MCF 10A (cell line): ENCODE data around the gene C1orf116. TPM values are rescaled to one million over a fixed set of nuclear protein-coding genes. Genes with fewer than 3 reads are reported as not detected.

Experiments used
- BruUV-seq: library from RNA; stranded (reverse); fragments of 400-500 nt; replicated peaks from 2 replicates; lab custom pipeline; 2021; lab: Mats Ljungman, UMichigan
- CTCF ChIA-PET: fragments of 300-600 bp; sonication (Branson Sonifier 250); formaldehyde crosslinking; extraction: SDS; loops from one replicate; lab custom pipeline; 2021; ENCODE audit warnings: antibody characterized with exemption, inconsistent platforms; lab: Yijun Ruan, JAX
- POLR2A ChIA-PET: fragments of 300-600, 350-650 bp; sonication (Branson Sonifier 250); formaldehyde crosslinking; extraction: SDS; loops from one replicate; lab custom pipeline; 2020; ENCODE audit warnings: antibody characterized with exemption, inconsistent platforms; lab: Yijun Ruan, JAX
- DNase-seq: peaks from one replicate; pipeline ENCODE4 v3.0.0-alpha.2; 2018; ENCODE audit not compliant: unreplicated experiment
- H3K27ac Mint-ChIP-seq: one replicate; pipeline ENCODE4 v1.8.0; 2022; ENCODE audit warnings: mild to moderate bottlenecking, low read depth, mixed read lengths; ENCODE audit not compliant: unreplicated experiment
- H3K27me3 Mint-ChIP-seq: one replicate; pipeline ENCODE4 v1.8.0; 2022; ENCODE audit warnings: mixed read lengths; ENCODE audit not compliant: insufficient read depth, unreplicated experiment
- H3K36me3 Mint-ChIP-seq: one replicate; pipeline ENCODE4 v1.8.0; 2022; ENCODE audit warnings: mild to moderate bottlenecking, moderate library complexity, mixed read lengths; ENCODE audit not compliant: insufficient read depth, unreplicated experiment
- H3K4me1 Mint-ChIP-seq: one replicate; pipeline ENCODE4 v1.8.0; 2022; ENCODE audit warnings: mixed read lengths; ENCODE audit not compliant: insufficient read depth, unreplicated experiment
- H3K4me3 Mint-ChIP-seq: one replicate; pipeline ENCODE4 v1.8.0; 2022; ENCODE audit warnings: mild to moderate bottlenecking, moderate library complexity, mixed read lengths; ENCODE audit not compliant: unreplicated experiment
- H3K9me3 Mint-ChIP-seq: one replicate; pipeline ENCODE4 v1.8.0; 2022; ENCODE audit warnings: mixed read lengths; ENCODE audit not compliant: unreplicated experiment
- intact Hi-C: fragments of 100-400 bp; cut with micrococcal nuclease; formaldehyde crosslinking; loops from 2 replicates; pipeline ENCODE4 v1.14.1; 2022
- total RNA-seq: library from RNA; stranded (reverse); gene quantifications from 2 replicates; pipeline ENCODE4 v1.2.3, GENCODE V29; 2022
- TF ChIP-seq, protein P1 (sequence below): fragments of 200-600 bp; IDR thresholded peaks from one replicate; pipeline ENCODE4 v1.8.0; 2022; ENCODE audit warnings: antibody characterized with exemption, mild to moderate bottlenecking; ENCODE audit not compliant: unreplicated experiment

C1orf116 gene
- total RNA-seq, 1 experiment from 2014 or later: 35.4 TPM

GRCh38 chr1:207030522-207031009 is 2.0 kb downstream of the C1orf116 start:
- Mint-ChIP-seq H3K27ac (peak overlapping the region; percentile 86), H3K4me1 (peaks cover 96% of the 10 kb centered on the region), H3K36me3 (peaks cover 14% of the 10 kb centered on the region), H3K9me3 (no peaks in the 10 kb centered on the region), H3K27me3 (no peaks in the 10 kb centered on the region), H3K4me3 (peak overlapping the region; percentile 75)
- peak; percentile 48 for DNase-seq
- no TSS peak for BruUV-seq
- CTCF ChIA-PET: interaction anchor here (0.6 to 17.4 kb wide), 15 partner anchors 10 to 492 kb away, joined by 3 to 280 read pairs (median 4); no protein-coding TSS in a partner anchor
- TF ChIP-seq, protein P1, sequence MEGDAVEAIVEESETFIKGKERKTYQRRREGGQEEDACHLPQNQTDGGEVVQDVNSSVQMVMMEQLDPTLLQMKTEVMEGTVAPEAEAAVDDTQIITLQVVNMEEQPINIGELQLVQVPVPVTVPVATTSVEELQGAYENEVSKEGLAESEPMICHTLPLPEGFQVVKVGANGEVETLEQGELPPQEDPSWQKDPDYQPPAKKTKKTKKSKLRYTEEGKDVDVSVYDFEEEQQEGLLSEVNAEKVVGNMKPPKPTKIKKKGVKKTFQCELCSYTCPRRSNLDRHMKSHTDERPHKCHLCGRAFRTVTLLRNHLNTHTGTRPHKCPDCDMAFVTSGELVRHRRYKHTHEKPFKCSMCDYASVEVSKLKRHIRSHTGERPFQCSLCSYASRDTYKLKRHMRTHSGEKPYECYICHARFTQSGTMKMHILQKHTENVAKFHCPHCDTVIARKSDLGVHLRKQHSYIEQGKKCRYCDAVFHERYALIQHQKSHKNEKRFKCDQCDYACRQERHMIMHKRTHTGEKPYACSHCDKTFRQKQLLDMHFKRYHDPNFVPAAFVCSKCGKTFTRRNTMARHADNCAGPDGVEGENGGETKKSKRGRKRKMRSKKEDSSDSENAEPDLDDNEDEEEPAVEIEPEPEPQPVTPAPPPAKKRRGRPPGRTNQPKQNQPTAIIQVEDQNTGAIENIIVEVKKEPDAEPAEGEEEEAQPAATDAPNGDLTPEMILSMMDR: no peak
- intact Hi-C loops: loop anchor here (5.0 kb wide), 1 partner anchor 292 kb away; the partner anchor contains the start of gene CD55
- POLR2A ChIA-PET: interaction anchor here (0.6 to 33.4 kb wide), 21 partner anchors 4 to 837 kb away, joined by 3 to 2100 read pairs (median 7); partner anchors contain the start of genes C1orf116, CD46, CD55 and MAPKAPK2

DNA sequence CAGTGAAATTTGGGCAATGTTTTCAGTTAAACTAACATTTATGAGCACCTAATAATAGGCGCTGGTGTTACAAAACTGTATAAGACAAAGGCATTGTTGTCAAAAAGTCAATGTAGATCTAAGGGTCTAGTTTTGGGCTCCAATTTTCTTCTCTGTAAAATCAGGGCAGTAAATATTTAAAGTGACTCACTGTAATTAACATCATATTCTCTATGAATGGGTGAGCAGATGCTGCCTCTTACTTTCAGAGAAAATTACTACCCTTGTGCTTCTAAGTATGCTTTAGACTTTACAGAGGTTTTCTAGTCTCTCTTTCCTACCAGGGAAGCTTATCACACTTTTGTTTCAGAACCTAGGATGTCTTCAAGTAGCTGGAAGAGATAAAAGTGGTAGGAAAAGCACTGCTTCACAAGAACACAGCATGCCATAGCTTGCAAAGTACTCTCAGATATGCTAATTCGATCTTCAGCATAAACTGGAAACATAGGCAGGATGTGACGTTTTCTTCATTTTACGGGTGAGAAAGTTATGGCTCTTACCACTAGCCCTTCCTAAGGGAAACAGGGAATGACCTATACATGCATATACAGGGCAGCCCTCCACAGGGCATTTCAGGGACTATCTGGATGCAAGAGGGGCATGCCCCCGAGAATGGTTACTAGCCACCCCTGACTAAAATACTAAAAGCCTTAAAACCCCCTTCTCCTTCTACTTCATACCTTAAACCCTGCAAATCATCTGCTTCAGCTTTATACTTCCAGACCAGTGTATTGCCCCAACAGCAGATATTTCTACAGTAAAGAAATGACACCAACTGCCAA is 2.6 kb downstream of the C1orf116 start:
- TF ChIP-seq, protein P1: no peak
- H3K36me3 Mint-ChIP-seq: peaks cover 20% of the 10 kb centered on the region
- CTCF ChIA-PET: interaction anchor here (0.7 to 17.4 kb wide), 12 partner anchors 9 to 469 kb away, joined by 3 to 280 read pairs (median 12); partner anchors contain the start of gene PFKFB2
- DNase-seq: peak; percentile 46
- no peaks in the 10 kb centered on the region for H3K27me3 Mint-ChIP-seq
- no TSS peak for BruUV-seq
- H3K4me1 Mint-ChIP-seq: peaks cover 92% of the 10 kb centered on the region
- no peaks in the 10 kb centered on the region for H3K9me3 Mint-ChIP-seq
- POLR2A ChIA-PET: interaction anchor here (0.5 to 33.4 kb wide), 22 partner anchors 4 to 1398 kb away, joined by 3 to 2100 read pairs (median 6); partner anchors contain the start of genes C1orf116, CD46, CD55 and EIF2D
- intact Hi-C loops: loop anchor here (5.0 kb wide), 1 partner anchor 292 kb away; the partner anchor contains the start of gene CD55
- H3K4me3 Mint-ChIP-seq: peak overlapping the region; percentile 75
- H3K27ac Mint-ChIP-seq: peak overlapping the region; percentile 16

DNA sequence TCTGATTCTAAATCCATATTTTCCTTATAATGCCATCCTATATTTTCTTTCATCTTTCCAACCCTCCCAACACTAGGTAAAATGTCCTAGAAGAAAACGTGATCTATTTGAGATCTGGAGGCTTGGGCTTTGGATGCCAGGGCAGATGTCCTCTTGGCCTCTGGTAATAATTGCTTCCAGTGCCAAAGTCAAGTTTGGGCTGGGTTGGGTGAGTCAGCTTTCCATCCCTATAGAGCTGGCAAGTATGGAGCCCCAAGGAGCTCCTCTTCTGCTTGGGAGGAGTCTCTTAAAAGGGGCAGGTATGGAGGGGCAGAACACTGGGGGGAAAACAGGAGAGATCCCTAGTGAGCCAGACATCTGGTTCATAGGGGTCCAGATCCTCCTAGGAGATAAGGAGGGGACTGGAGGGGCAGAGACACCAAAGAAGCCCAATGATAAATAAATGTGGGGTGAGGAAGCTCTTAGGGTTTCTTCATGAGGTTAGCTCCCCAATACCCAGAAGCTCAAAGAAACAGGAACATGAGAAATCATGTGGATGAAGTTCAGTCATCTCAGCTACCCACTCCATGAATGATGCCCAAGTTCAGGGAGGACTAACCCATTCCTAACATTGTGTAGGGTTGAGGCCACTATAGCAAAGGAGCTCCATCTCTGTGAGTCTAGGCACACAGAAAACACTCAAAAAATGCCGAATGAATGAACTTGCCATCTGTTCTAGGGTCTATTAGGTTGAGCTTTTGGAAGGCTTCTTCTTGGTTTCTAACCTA is 3.5 kb downstream of the C1orf116 start:
- H3K27me3 Mint-ChIP-seq: no peaks in the 10 kb centered on the region
- intact Hi-C loops: no loop called here
- POLR2A ChIA-PET: interaction anchor here (0.5 to 33.4 kb wide), 17 partner anchors 3 to 1397 kb away, joined by 3 to 2100 read pairs (median 6); partner anchors contain the start of genes C1orf116, CD46, CD55 and EIF2D
- peak overlapping the region; percentile 99 for H3K27ac Mint-ChIP-seq
- CTCF ChIA-PET: interaction anchor here (0.5 to 17.4 kb wide), 10 partner anchors 8 to 433 kb away, joined by 3 to 280 read pairs (median 29); partner anchors contain the start of gene PFKFB2
- H3K4me1 Mint-ChIP-seq: peaks cover 91% of the 10 kb centered on the region
- TF ChIP-seq, protein P1: no peak
- no TSS peak for BruUV-seq
- no peaks in the 10 kb centered on the region for H3K9me3 Mint-ChIP-seq
- peak overlapping the region; percentile 38 for H3K4me3 Mint-ChIP-seq
- peak; percentile 85 for DNase-seq
- peaks cover 29% of the 10 kb centered on the region for H3K36me3 Mint-ChIP-seq
